ENCODE results near the gene FBXW2.

DNA sequence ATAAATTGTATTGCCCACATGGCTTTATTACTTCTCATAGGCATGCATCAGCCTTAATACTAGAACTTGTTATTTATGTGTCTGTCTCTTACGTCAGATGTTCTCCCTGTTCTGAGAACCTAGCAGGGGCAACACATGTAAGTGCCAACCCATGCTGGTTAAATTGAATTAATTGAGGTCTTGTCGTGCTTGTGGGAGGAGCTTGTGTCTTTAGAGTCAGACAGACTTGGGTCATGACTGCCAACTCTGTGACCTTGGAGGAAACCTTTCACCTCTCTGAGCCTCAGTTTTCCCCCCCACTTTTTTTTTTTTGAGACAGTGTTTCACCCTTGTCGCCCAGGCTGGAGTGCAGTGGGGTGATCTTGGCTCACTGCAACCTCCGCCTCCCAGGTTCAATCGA lies 76.7 kb downstream of the FBXW2 start:
- no peak for TF ChIP-seq EP300 (IDR thresholded peaks at IDR 0.05)
- TF ChIP-seq, protein P1, sequence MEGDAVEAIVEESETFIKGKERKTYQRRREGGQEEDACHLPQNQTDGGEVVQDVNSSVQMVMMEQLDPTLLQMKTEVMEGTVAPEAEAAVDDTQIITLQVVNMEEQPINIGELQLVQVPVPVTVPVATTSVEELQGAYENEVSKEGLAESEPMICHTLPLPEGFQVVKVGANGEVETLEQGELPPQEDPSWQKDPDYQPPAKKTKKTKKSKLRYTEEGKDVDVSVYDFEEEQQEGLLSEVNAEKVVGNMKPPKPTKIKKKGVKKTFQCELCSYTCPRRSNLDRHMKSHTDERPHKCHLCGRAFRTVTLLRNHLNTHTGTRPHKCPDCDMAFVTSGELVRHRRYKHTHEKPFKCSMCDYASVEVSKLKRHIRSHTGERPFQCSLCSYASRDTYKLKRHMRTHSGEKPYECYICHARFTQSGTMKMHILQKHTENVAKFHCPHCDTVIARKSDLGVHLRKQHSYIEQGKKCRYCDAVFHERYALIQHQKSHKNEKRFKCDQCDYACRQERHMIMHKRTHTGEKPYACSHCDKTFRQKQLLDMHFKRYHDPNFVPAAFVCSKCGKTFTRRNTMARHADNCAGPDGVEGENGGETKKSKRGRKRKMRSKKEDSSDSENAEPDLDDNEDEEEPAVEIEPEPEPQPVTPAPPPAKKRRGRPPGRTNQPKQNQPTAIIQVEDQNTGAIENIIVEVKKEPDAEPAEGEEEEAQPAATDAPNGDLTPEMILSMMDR (IDR thresholded peaks at IDR 0.05), result no peak
- no peak for TF ChIP-seq POLR2AphosphoS5 (IDR thresholded peaks at IDR 0.05)

Data from stomach (tissue), 4 donors.